Esophagus muscularis mucosa (tissue), 4 donors: ENCODE results near the gene ITGA8. TPM values are rescaled to one million over a fixed set of nuclear protein-coding genes. Genes with fewer than 3 reads are reported as not detected.

ENCODE experiments used
- DNase-seq: peaks from one replicate; pipeline ENCODE4 v3.0.0-alpha.2; 2017; ENCODE audit errors: extremely low spot score
- H3K27ac ChIP-seq, 4 donors: fragments of 200-600 bp; sonication (generic); replicated peaks in 1 of 4; 1 replicate in 3 of 4; 2 replicates in 1 of 4; pipeline ENCODE4 v1.5.1; 2016 to 2019; ENCODE audit warnings: mild to moderate bottlenecking in 1 of 4
- H3K27me3 ChIP-seq, 4 donors: fragments of 200-600 bp; sonication (generic); one replicate each; pipeline versions ENCODE4 v1.5.1 to v1.6.0; 2016 to 2019
- H3K36me3 ChIP-seq, 4 donors: fragments of 200-600 bp; sonication (generic); one replicate each; pipeline ENCODE4 v1.5.1; 2016 to 2019
- H3K4me1 ChIP-seq, 4 donors: fragments of 200-600 bp; sonication (generic); one replicate each; pipeline ENCODE4 v1.5.1; 2016 to 2019
- H3K4me3 ChIP-seq, 4 donors: fragments of 200-600 bp; sonication (generic); 1 replicate in 2 of 4; 2 replicates in 2 of 4; pipeline ENCODE4 v1.5.1; 2016 to 2019; ENCODE audit warnings: mild to moderate bottlenecking in 4 of 4, moderate library complexity in 1 of 4
- H3K9me3 ChIP-seq, 4 donors: fragments of 200-600 bp; sonication (generic); 1 replicate in 3 of 4; 2 replicates in 1 of 4; pipeline ENCODE4 v1.5.1; 2016 to 2019
- CTCF ChIP-seq, 3 experiments: fragments of 200-600 bp in 2 of 3; fragments of 450-650 bp in 1 of 3; sonication (generic) in 2 of 3; IDR thresholded peaks; one replicate each; pipeline ENCODE4 v1.5.1; 2017 to 2019; ENCODE audit warnings: antibody characterized with exemption in 3 of 3, mild to moderate bottlenecking in 2 of 3, moderate library complexity in 1 of 3
- EP300 ChIP-seq: sonication (generic); formaldehyde crosslinking; IDR thresholded peaks from one replicate; pipeline ENCODE4 v1.6.1; 2017; ENCODE audit warnings: antibody characterized with exemption
- POLR2A ChIP-seq: fragments of 450-650 bp; IDR thresholded peaks from one replicate; pipeline ENCODE4 v1.6.1; 2017; ENCODE audit warnings: antibody characterized with exemption, moderate library complexity, mild to moderate bottlenecking, low read depth
- POLR2AphosphoS5 ChIP-seq, 2 donors: sonication (generic); formaldehyde crosslinking; IDR thresholded peaks; one replicate each; pipeline ENCODE4 v1.6.1; 2017; ENCODE audit warnings: antibody characterized with exemption in 2 of 2
- WGBS: methylation state at CpG from one replicate; pipeline ENCODE4 v1.1.5; 2018; 5-methylcytosine and 5-hydroxymethylcytosine counted together
- intact Hi-C: fragments of 100-400 bp; cut with DNase I; formaldehyde crosslinking; loops from one replicate; pipeline ENCODE4 v1.15.1; 2023
- total RNA-seq, 4 donors: library from RNA; depleted of rRNA; stranded (reverse); fragments of >200 nt; gene quantifications; one replicate each; pipeline versions ENCODE4 v1.1.0 to v1.2.1, GENCODE V29; 2016

The ITGA8 gene
- total RNA-seq, 4 donors from 2014 or later = 26.2 to 113 (median 50.4) TPM

GRCh38 chr10:15748126-15748525, 28.4 kb upstream of the ITGA8 start:
- no peak overlapping the region for H3K4me3 ChIP-seq
- no peaks in the 10 kb centered on the region for H3K9me3 ChIP-seq
- H3K27ac ChIP-seq = no peak overlapping the region
- TF ChIP-seq POLR2AphosphoS5 (IDR thresholded peaks at IDR 0.05) (no peak), CTCF (IDR thresholded peaks at IDR 0.05) (no peak), EP300 (no peak)
- intact Hi-C loops = no loop called here
- WGBS = 64% methylated on average over 3 of the region's 3 CpGs
- H3K4me1 ChIP-seq = peaks cover 0 to 8% (median 0%) of the 10 kb centered on the region in 4 donors
- H3K27me3 ChIP-seq = no peaks in the 10 kb centered on the region
- H3K36me3 ChIP-seq = no peaks in the 10 kb centered on the region
- DNase-seq = no peak

- intact Hi-C loops = no loop called here
- TF ChIP-seq EP300 (no peak), POLR2A (no peak), CTCF (IDR thresholded peaks at IDR 0.05) (no peak), POLR2AphosphoS5 (IDR thresholded peaks at IDR 0.05) (no peak)
- Histone ChIP-seq H3K27ac (no peak overlapping the region), H3K27me3 (no peaks in the 10 kb centered on the region), H3K4me1 (peaks cover 0 to 8% (median 0%) of the 10 kb centered on the region in 4 donors), H3K36me3 (no peaks in the 10 kb centered on the region), H3K4me3 (no peak overlapping the region), H3K9me3 (no peaks in the 10 kb centered on the region)
- DNase-seq = peak; percentile 7
- WGBS = 96% methylated on average over 3 of the region's 3 CpGs
Measured at GRCh38 chr10:15747632-15748031, 27.9 kb upstream of the ITGA8 start.

- WGBS = 64% methylated on average over 1 of the region's 1 CpG
- no peak overlapping the region for H3K27ac ChIP-seq
- no peaks in the 10 kb centered on the region for H3K27me3 ChIP-seq
- H3K36me3 ChIP-seq = no peaks in the 10 kb centered on the region
- no peak overlapping the region for H3K4me3 ChIP-seq
- no peaks in the 10 kb centered on the region for H3K9me3 ChIP-seq
- intact Hi-C loops = no loop called here
- TF ChIP-seq POLR2A = no peak
- H3K4me1 ChIP-seq = peaks cover 0 to 8% (median 0%) of the 10 kb centered on the region in 4 donors
- DNase-seq = no peak
Measured at GRCh38 chr10:15745751-15746150, 26.0 kb upstream of the ITGA8 start.

DNA sequence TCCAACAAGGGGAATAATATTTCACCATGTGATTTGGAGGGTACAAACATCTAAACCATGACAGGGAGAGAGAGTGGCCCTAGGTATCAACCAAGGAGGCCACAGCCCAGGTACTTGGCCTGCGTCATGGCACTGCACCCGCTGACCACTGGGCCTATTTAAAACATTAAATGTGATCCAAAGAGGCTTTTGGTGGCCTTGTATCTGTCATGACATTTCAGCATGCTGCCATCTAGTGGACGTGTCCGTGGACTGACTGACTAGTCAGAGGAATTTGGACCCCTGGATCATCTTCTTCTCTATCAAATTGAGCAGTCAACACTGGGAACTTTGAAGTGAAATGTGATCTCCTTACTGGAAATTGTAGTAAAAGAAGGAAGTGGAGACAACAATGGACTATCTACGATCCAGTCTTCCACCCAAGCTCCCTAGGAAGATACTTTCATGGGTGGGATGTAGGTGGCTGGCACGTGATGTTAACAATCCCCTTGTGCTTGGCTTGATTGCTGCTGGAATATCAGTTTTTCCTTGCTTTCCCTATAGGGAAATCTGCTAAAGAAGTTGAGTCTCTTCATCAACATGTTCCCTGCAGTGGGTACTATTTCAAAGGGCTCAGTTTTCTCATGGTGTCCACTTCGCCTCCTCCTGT, 24.6 kb upstream of the ITGA8 start:
- H3K27ac ChIP-seq = no peak overlapping the region
- no peaks in the 10 kb centered on the region for H3K36me3 ChIP-seq
- H3K4me1 ChIP-seq = peaks cover 0 to 10% (median 2%) of the 10 kb centered on the region in 4 donors
- H3K4me3 ChIP-seq = no peak overlapping the region
- WGBS = 45% methylated on average over 5 of the region's 7 CpGs
- H3K9me3 ChIP-seq = no peaks in the 10 kb centered on the region
- intact Hi-C loops = no loop called here
- TF ChIP-seq POLR2A (no peak), CTCF (IDR thresholded peaks at IDR 0.05) (peak in 2 of 3 experiments; percentile 27 to 46), POLR2AphosphoS5 (IDR thresholded peaks at IDR 0.05) (no peak)
- no peak for DNase-seq
- H3K27me3 ChIP-seq = no peaks in the 10 kb centered on the region

DNA sequence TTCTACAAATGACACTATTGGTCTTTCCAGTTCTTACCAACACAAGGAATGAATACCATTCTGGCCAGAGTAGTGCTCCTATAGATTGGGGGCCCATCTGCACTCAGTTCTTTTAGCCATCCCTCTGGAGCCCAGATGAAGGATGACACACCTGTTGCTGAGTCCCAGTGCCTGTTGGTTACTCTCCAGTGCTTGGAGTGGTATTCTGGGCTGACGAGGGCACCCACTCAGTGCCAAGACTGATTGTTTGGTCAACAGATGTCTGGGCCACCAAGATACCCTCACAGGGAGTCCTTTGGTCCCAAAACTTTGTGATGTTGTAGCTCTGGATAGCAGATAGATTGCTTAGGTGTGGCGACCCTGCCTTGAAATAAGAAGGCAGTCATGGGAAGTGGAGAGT, 23.7 kb upstream of the ITGA8 start:
- 97% methylated on average over 2 of the region's 2 CpGs for WGBS
- H3K27me3 ChIP-seq = no peaks in the 10 kb centered on the region
- TF ChIP-seq POLR2AphosphoS5 (IDR thresholded peaks at IDR 0.05) = no peak
- TF ChIP-seq EP300 = no peak
- no peak for TF ChIP-seq CTCF (IDR thresholded peaks at IDR 0.05)
- TF ChIP-seq POLR2A = no peak
- H3K4me1 ChIP-seq = peaks cover 0 to 17% (median 6%) of the 10 kb centered on the region in 4 donors
- no peak overlapping the region for H3K4me3 ChIP-seq
- no peaks in the 10 kb centered on the region for H3K9me3 ChIP-seq
- H3K36me3 ChIP-seq = no peaks in the 10 kb centered on the region
- DNase-seq = no peak
- intact Hi-C loops = no loop called here
- no peak overlapping the region for H3K27ac ChIP-seq
